H7 (cell line): ENCODE measurements around the gene NDN. TPM values are rescaled to one million over a fixed set of nuclear protein-coding genes. Genes with fewer than 3 reads are reported as not detected.

Experiments
- DNase-seq: peaks from one replicate; pipeline ENCODE4 v3.0.0; 2012
- H3K27me3 ChIP-seq: 2 replicates; pipeline ENCODE4 v1.6.0; 2011; ENCODE audit warnings: mild to moderate bottlenecking, low read length; ENCODE audit not compliant: control insufficient read depth, insufficient read depth
- H3K36me3 ChIP-seq: replicated peaks from 2 replicates; pipeline ENCODE4 v1.5.1; 2011; ENCODE audit warnings: low read length; ENCODE audit not compliant: control insufficient read depth, insufficient read depth
- H3K4me3 ChIP-seq: 2 replicates; pipeline ENCODE4 v1.5.1; 2011; ENCODE audit warnings: low read depth, mild to moderate bottlenecking, control low read depth, low read length, moderate library complexity; ENCODE audit not compliant: insufficient read depth
- total RNA-seq: library from RNA; depleted of rRNA; stranded (reverse); fragments of >200 nt; shearing (Covaris generic); gene quantifications from 2 replicates; pipeline ENCODE4 v1.2.3, GENCODE V29; 2014; rRNA removed

NDN gene
- total RNA-seq, 1 experiment from 2014 or later, result 42.8 TPM

GRCh38 chr15:23647421-23648370, 39.4 kb downstream of the NDN start, which contains the start of gene MAGEL2:
TSS of gene MAGEL2 (minus strand) at chr15:23647867. CDS start at chr15:23647742, 125 bp downstream.
- DNase-seq, result peak; percentile 80
- H3K36me3 ChIP-seq, result no peaks in the 10 kb centered on the region

GRCh38 chr15:23647001-23647295, 40.2 kb downstream of the NDN start:
- H3K27me3 ChIP-seq, result peaks cover 9% of the 10 kb centered on the region; the same call in 1 of the 2 replicates
- no peak for DNase-seq
- no peaks in the 10 kb centered on the region for H3K36me3 ChIP-seq
- peak overlapping the region; percentile 68 for H3K4me3 ChIP-seq

More at GRCh38 chr15:23647421-23648370, 39.4 kb downstream of the NDN start, which contains the start of gene MAGEL2:
- Histone ChIP-seq H3K27me3 (peaks cover 9% of the 10 kb centered on the region; the same call in 1 of the 2 replicates), H3K4me3 (peak within 1 kb of the TSS; percentile 68)

- H3K36me3 ChIP-seq, result no peaks in the 10 kb centered on the region
- peak; percentile 44 for DNase-seq
- peaks cover 9% of the 10 kb centered on the region; the same call in 1 of the 2 replicates for H3K27me3 ChIP-seq
- peak overlapping the region; percentile 68; the same call in 1 of the 2 replicates for H3K4me3 ChIP-seq
Measured at GRCh38 chr15:23646165-23647000, 40.7 kb downstream of the NDN start.

GRCh38 chr15:23645371-23646164, 41.5 kb downstream of the NDN start:
- Histone ChIP-seq H3K4me3 (no peak overlapping the region), H3K36me3 (no peaks in the 10 kb centered on the region), H3K27me3 (peaks cover 9% of the 10 kb centered on the region; the same call in 1 of the 2 replicates)
- peak; percentile 77 for DNase-seq

GRCh38 chr15:23644829-23645228, 42.3 kb downstream of the NDN start:
- Histone ChIP-seq H3K4me3 (no peak overlapping the region), H3K27me3 (peaks cover 9% of the 10 kb centered on the region; the same call in 1 of the 2 replicates), H3K36me3 (no peaks in the 10 kb centered on the region)
- DNase-seq, result peak; percentile 15

GRCh38 chr15:23642413-23643044, 44.6 kb downstream of the NDN start:
- DNase-seq, result peak; percentile 78
- no peak overlapping the region for H3K4me3 ChIP-seq
- no peaks in the 10 kb centered on the region for H3K36me3 ChIP-seq
- peaks cover 4% of the 10 kb centered on the region; the same call in 1 of the 2 replicates for H3K27me3 ChIP-seq

Other genes with a start within 250 kb of the NDN start
- not detected in 2 replicates for gene GOLGA6L2, start 240.1 kb downstream of the NDN start, total RNA-seq
- gene MKRN3, start 121.6 kb downstream of the NDN start, total RNA-seq, result not detected in 2 replicates
- 1.1 and 1.7 TPM in 2 replicates for gene MAGEL2, start 39.4 kb downstream of the NDN start, total RNA-seq